B cell (primary cell): ENCODE measurements around the gene ICOSLG. TPM values are rescaled to one million over a fixed set of nuclear protein-coding genes. Genes with fewer than 3 reads are reported as not detected.

Experiments
- ATAC-seq: fragments of 200-7000 bp; cut with Tn5 transposase; one replicate; pipeline ENCODE4 v1.10.0; 2021; ENCODE audit warnings: low read depth, mild to moderate bottlenecking, moderate number of reproducible peaks, moderate library complexity
- CTCF ChIA-PET: fragments of 350-600 bp; sonication (Branson Sonifier 250); formaldehyde crosslinking; loops from one replicate; lab custom pipeline; 2021; ENCODE audit warnings: antibody characterized with exemption, inconsistent platforms; lab: Charles Lee
- POLR2A ChIA-PET: fragments of 350-600 bp; sonication (Branson Sonifier 250); formaldehyde crosslinking; loops from one replicate; lab custom pipeline; 2021; ENCODE audit warnings: antibody characterized with exemption; lab: Charles Lee
- DNase-seq: peaks from one replicate; pipeline ENCODE4 v3.0.0; 2013
- H2AFZ ChIP-seq: 2 replicates; pipeline ENCODE4 v1.6.1; 2012; ENCODE audit warnings: mild to moderate bottlenecking, low read depth, low read length; ENCODE audit not compliant: insufficient read depth, poor library complexity, severe bottlenecking
- H3K27ac ChIP-seq, 2 donors: 1 replicate in 1 of 2; 2 replicates in 1 of 2; pipeline ENCODE4 v1.5.1; 2012 to 2013; ENCODE audit warnings: low read length in 2 of 2, mild to moderate bottlenecking in 2 of 2, moderate library complexity in 1 of 2
- H3K27me3 ChIP-seq, 4 experiments: fragments of 200-600 bp in 1 of 4; sonication (generic) in 1 of 4; replicated peaks in 1 of 4; 1 replicate in 2 of 4; 2 replicates in 2 of 4; pipeline versions ENCODE4 v1.6.1 to v1.7.0; 2013 to 2016; ENCODE audit warnings: low read length in 3 of 4, mild to moderate bottlenecking in 2 of 4, mixed read lengths in 1 of 4, moderate library complexity in 1 of 4; ENCODE audit not compliant: insufficient read depth in 4 of 4, control insufficient read depth in 3 of 4; ENCODE audit errors: control extremely low read depth in 1 of 4
- H3K36me3 ChIP-seq, 2 experiments: replicated peaks in 1 of 2; 1 replicate in 1 of 2; 2 replicates in 1 of 2; pipeline versions ENCODE4 v1.6.1 to v1.7.1; 2013; ENCODE audit warnings: low read length in 1 of 2; ENCODE audit not compliant: insufficient read depth in 2 of 2, control insufficient read depth in 1 of 2; ENCODE audit errors: control extremely low read depth in 1 of 2, extremely low read depth in 1 of 2
- H3K4me1 ChIP-seq, 2 donors: fragments of 200-600 bp in 1 of 2; sonication (generic) in 1 of 2; 1 replicate in 1 of 2; 2 replicates in 1 of 2; pipeline versions ENCODE4 v1.5.1 to v1.6.1; 2013 to 2017; ENCODE audit warnings: low read length in 2 of 2; ENCODE audit not compliant: control insufficient read depth in 2 of 2, insufficient read depth in 2 of 2
- H3K4me2 ChIP-seq: replicated peaks from 2 replicates; pipeline ENCODE3; 2012; ENCODE audit warnings: mild to moderate bottlenecking, low read depth, low read length; ENCODE audit not compliant: poor library complexity, severe bottlenecking
- H3K4me3 ChIP-seq, 5 experiments: fragments of 200-600 bp in 1 of 5; sonication (generic) in 1 of 5; 1 replicate in 3 of 5; 2 replicates in 2 of 5; pipeline versions ENCODE4 v1.5.1 to v1.7.0; 2011 to 2016; ENCODE audit warnings: low read length in 4 of 5, mild to moderate bottlenecking in 4 of 5, low read depth in 2 of 5, control low read depth in 1 of 5, moderate library complexity in 1 of 5; ENCODE audit not compliant: insufficient read depth in 1 of 5; ENCODE audit errors: control extremely low read depth in 1 of 5, extremely low read depth in 1 of 5
- H3K79me2 ChIP-seq: fragments of 200-600 bp; sonication (generic); one replicate; pipeline ENCODE4 v1.6.0; 2016; ENCODE audit warnings: low read length; ENCODE audit not compliant: control insufficient read depth, insufficient read depth
- H3K9ac ChIP-seq: fragments of 200-600 bp; sonication (generic); 2 replicates; pipeline ENCODE4 v1.6.1; 2017; ENCODE audit warnings: mild to moderate bottlenecking, low read length, moderate library complexity
- H3K9me3 ChIP-seq, 3 donors: one replicate each; pipeline versions ENCODE4 v1.6.1 to v1.7.1; 2013; ENCODE audit warnings: low read length in 2 of 3; ENCODE audit not compliant: control insufficient read depth in 2 of 3, insufficient read depth in 1 of 3; ENCODE audit errors: control extremely low read depth in 1 of 3
- H4K20me1 ChIP-seq: 2 replicates; pipeline ENCODE4 v1.6.0; 2012; ENCODE audit warnings: mild to moderate bottlenecking, low read length; ENCODE audit not compliant: insufficient read depth, control insufficient read depth, poor library complexity, severe bottlenecking
- H3K27ac Mint-ChIP-seq: one replicate; pipeline ENCODE4 v1.8.0; 2021; ENCODE audit warnings: mixed read lengths
- H3K27me3 Mint-ChIP-seq: one replicate; pipeline ENCODE4 v1.8.0; 2021; ENCODE audit warnings: mixed read lengths
- H3K4me1 Mint-ChIP-seq: one replicate; pipeline ENCODE4 v1.8.0; 2021; ENCODE audit warnings: mixed read lengths
- H3K4me3 Mint-ChIP-seq: one replicate; pipeline ENCODE4 v1.8.0; 2021; ENCODE audit warnings: mixed read lengths
- H3K9me3 Mint-ChIP-seq: one replicate; pipeline ENCODE4 v1.8.0; 2022; ENCODE audit warnings: mixed read lengths; ENCODE audit not compliant: insufficient read depth
- EZH2 ChIP-seq: IDR thresholded peaks from 2 replicates; pipeline ENCODE4 v1.6.1; 2012; ENCODE audit warnings: borderline replicate concordance, low read depth, mild to moderate bottlenecking, moderate library complexity, low read length; ENCODE audit not compliant: insufficient read depth, poor library complexity, severe bottlenecking
- WGBS: methylation state at CpG from one replicate; pipeline ENCODE4 v1.1.5; 2013; ENCODE audit warnings: missing lambda C conversion rate; ENCODE audit not compliant: insufficient coverage; 5-methylcytosine and 5-hydroxymethylcytosine counted together
- intact Hi-C: fragments of 100-400 bp; cut with micrococcal nuclease; formaldehyde crosslinking; loops from one replicate; pipeline ENCODE4 v1.10.0; 2022
- polyA plus RNA-seq: library from polyadenylated mRNA; depleted of rRNA; stranded (reverse); fragments of >200 nt; gene quantifications from 2 replicates; pipeline ENCODE4 v1.2.3, GENCODE V29; 2012
- total RNA-seq, 2 donors: library from RNA; stranded (reverse); fragments of 120-200 nt in 1 of 2; gene quantifications; 1 replicate in 1 of 2; 2 replicates in 1 of 2; pipeline versions ENCODE4 v1.2.3 to v1.2.4, GENCODE V29; 2013 to 2022
- TF ChIP-seq, protein P1 (sequence below): fragments of 200-600 bp; IDR thresholded peaks from one replicate; pipeline ENCODE4 v1.8.0; 2022; ENCODE audit warnings: antibody characterized with exemption, mild to moderate bottlenecking

The ICOSLG gene
- total and polyA plus RNA-seq, 2 donors (not counting 1 experiment from before 2014, with no cell fraction given): 40.2 to 124 TPM

DNA sequence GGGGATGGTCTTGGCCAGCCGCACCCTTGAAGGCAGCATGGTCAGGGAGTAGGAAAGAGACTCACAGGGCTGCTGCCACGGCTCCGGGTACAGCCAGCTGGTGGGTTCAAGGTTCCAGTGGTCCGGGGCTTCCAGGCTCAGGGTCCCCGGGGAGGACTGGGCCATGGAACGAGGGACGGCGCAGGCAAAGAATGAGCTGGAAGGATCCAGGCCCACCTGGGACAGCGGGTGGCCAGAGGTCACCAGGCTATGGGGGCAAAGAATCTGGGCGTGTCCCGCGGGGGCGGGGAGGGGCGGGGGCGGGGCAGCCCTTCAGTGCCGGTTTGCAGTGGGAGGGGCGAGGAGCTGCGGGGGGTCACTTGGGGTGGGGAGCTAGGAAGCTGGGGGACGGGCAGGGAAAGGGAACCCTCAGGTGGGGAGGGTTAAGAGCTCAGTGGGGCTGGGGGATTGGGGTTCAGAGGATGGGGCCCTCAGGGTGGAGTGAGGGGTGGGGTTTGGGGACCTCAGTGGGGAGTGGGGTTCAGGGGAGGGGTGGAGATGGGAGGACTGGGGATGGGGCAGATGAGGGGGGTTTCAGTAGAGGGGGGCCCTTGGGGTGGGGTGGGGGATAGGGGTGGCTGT, 21.0 kb upstream of the ICOSLG start, which contains the start of gene DNMT3L:
TSS of gene DNMT3L (minus strand) at position 223 of the 621 bp plus-strand sequence. CDS start 638 bp downstream, outside the sequence.
- Mint-ChIP-seq H3K27ac (peak within 1 kb of the TSS; percentile 29), H3K9me3 (no peaks in the 10 kb centered on the region), H3K4me3 (no peak within 1 kb of the TSS), H3K27me3 (no peaks in the 10 kb centered on the region), H3K4me1 (no peaks in the 10 kb centered on the region)
- Histone ChIP-seq H3K9me3 (no peaks in the 10 kb centered on the region), H4K20me1 (no peaks in the 10 kb centered on the region), H3K9ac (no peak within 1 kb of the TSS), H3K27me3 (no peaks in the 10 kb centered on the region), H3K4me1 (no peaks in the 10 kb centered on the region), H3K79me2 (no peaks in the 10 kb centered on the region), H3K4me3 (no peak within 1 kb of the TSS), H3K4me2 (no peak within 1 kb of the TSS), H3K36me3 (no peaks in the 10 kb centered on the region), H3K27ac (no peak within 1 kb of the TSS), H2AFZ (no peak within 1 kb of the TSS)
- DNase-seq (no peak), ATAC-seq (no peak)
- TF ChIP-seq EZH2: no peak
- ChIA-PET CTCF (no interaction called here), POLR2A (no interaction called here)
- intact Hi-C loops: no loop called here
- WGBS: 85% methylated on average over 17 of the region's 19 CpGs

DNA sequence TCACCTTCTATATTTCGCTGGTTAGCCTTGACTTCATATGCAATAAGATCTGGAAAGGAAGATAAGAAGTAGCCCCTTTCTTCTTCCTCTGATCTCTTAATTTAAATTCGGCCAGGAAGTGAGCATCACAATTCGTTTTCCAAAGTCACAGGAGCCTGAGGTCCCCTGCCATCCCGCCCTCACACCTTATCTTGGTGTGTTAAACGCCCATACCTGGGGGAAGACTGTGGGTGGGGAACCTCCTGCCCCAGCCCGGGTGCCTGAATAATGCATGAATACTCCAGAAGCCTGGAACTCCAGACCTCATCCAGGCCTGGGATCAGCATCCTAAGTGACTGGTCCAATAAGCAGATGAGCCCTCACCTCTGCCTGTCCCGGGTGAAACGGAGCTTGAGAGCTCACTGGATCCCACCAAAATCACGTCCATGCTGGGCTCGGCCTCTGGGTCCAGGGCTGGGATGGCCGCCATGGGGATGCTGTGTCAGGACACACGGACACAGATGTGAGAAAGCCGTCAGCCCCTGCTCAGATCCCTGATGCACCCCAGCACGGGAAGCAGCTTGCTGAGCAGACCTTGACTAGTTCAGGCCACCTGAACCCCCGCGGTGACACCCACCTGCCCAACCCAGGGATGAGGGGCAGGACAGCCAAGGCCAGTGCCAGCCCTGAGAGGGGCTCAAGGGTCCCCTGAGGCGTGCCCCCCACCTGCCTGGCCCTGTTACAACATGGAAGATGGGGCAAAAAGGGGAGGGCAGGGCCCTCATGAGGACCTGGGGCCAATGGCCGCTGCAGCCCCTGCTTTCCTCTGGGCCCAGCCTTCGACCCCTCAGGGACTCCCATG, 20.3 kb upstream of the ICOSLG start:
- no peak overlapping the region for H3K4me3 Mint-ChIP-seq
- peak overlapping the region; percentile 29 for H3K27ac Mint-ChIP-seq

More for the DNA sequence above, 20.3 kb upstream of the ICOSLG start:
- Histone ChIP-seq H2AFZ (no peak overlapping the region), H3K36me3 (no peaks in the 10 kb centered on the region), H3K4me1 (no peaks in the 10 kb centered on the region), H3K4me3 (no peak overlapping the region), H4K20me1 (no peaks in the 10 kb centered on the region), H3K9ac (no peak overlapping the region), H3K27ac (no peak overlapping the region), H3K27me3 (no peaks in the 10 kb centered on the region), H3K4me2 (no peak overlapping the region), H3K79me2 (no peaks in the 10 kb centered on the region), H3K9me3 (no peaks in the 10 kb centered on the region)
- intact Hi-C loops: no loop called here
- ChIA-PET POLR2A (no interaction called here), CTCF (no interaction called here)
- no peaks in the 10 kb centered on the region for H3K4me1 Mint-ChIP-seq
- H3K27me3 Mint-ChIP-seq: no peaks in the 10 kb centered on the region
- TF ChIP-seq, protein P1, sequence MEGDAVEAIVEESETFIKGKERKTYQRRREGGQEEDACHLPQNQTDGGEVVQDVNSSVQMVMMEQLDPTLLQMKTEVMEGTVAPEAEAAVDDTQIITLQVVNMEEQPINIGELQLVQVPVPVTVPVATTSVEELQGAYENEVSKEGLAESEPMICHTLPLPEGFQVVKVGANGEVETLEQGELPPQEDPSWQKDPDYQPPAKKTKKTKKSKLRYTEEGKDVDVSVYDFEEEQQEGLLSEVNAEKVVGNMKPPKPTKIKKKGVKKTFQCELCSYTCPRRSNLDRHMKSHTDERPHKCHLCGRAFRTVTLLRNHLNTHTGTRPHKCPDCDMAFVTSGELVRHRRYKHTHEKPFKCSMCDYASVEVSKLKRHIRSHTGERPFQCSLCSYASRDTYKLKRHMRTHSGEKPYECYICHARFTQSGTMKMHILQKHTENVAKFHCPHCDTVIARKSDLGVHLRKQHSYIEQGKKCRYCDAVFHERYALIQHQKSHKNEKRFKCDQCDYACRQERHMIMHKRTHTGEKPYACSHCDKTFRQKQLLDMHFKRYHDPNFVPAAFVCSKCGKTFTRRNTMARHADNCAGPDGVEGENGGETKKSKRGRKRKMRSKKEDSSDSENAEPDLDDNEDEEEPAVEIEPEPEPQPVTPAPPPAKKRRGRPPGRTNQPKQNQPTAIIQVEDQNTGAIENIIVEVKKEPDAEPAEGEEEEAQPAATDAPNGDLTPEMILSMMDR: no peak
- TF ChIP-seq EZH2: no peak
- WGBS: 88% methylated on average over 17 of the region's 19 CpGs
- ATAC-seq: no peak
- no peak for DNase-seq
- H3K9me3 Mint-ChIP-seq: no peaks in the 10 kb centered on the region
